ENCODE measurements around the gene FXYD3. TPM values are rescaled to one million over a fixed set of nuclear protein-coding genes. Genes with fewer than 3 reads are reported as not detected.

Gene FXYD3
- total and polyA plus RNA-seq, 4 donors: 130 to 467 (median 160) TPM

DNA sequence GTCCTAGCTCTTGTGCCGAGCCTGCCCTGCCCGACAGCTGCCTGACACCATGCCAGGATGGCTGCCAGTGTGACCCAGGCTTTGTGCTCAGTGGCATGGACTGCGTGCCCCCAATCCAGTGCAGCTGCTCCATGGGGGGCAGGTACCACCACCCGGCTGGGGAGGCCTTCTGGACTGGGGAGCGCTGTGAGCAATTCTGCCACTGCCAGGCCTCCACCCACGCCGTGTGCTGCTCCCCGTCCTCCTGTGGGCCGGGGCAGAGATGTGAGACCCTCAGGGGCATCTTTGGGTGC is 9.4 kb upstream of the FXYD3 start:
- H3K36me3 ChIP-seq (ENCODE audit: control insufficient read depth in 4 of 4, insufficient read depth in 4 of 4, low read length in 4 of 4): no peaks in the 10 kb centered on the region
- H3K9ac ChIP-seq (ENCODE audit: insufficient read depth in 1 of 2, low read length in 2 of 2): no peak overlapping the region
- peaks cover 0 to 4% (median 0%) of the 10 kb centered on the region in 5 donors for H3K4me1 ChIP-seq (ENCODE audit: control insufficient read depth in 5 of 5, insufficient read depth in 5 of 5, low read length in 5 of 5)
- DNase-seq (no peak), ATAC-seq (ENCODE audit: insufficient read depth, low FRiP score) (no peak)
- no peak overlapping the region for H3K27ac ChIP-seq (ENCODE audit: low read depth in 1 of 2, low read length in 1 of 2)
- WGBS, 2 donors: 89 to 95% methylated on average over 9 of the region's 9 CpGs
- TF ChIP-seq, protein P1, sequence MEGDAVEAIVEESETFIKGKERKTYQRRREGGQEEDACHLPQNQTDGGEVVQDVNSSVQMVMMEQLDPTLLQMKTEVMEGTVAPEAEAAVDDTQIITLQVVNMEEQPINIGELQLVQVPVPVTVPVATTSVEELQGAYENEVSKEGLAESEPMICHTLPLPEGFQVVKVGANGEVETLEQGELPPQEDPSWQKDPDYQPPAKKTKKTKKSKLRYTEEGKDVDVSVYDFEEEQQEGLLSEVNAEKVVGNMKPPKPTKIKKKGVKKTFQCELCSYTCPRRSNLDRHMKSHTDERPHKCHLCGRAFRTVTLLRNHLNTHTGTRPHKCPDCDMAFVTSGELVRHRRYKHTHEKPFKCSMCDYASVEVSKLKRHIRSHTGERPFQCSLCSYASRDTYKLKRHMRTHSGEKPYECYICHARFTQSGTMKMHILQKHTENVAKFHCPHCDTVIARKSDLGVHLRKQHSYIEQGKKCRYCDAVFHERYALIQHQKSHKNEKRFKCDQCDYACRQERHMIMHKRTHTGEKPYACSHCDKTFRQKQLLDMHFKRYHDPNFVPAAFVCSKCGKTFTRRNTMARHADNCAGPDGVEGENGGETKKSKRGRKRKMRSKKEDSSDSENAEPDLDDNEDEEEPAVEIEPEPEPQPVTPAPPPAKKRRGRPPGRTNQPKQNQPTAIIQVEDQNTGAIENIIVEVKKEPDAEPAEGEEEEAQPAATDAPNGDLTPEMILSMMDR (IDR thresholded peaks at IDR 0.05; ENCODE audit: control extremely low read depth, extremely low read depth): no peak
- H3K27me3 ChIP-seq (ENCODE audit: control insufficient read depth in 3 of 3, insufficient read depth in 3 of 3, low read length in 2 of 3): no peaks in the 10 kb centered on the region
- H3K9me3 ChIP-seq (ENCODE audit: control insufficient read depth in 4 of 4, insufficient read depth in 3 of 4, low read length in 3 of 4): no peaks in the 10 kb centered on the region
- H3K4me3 ChIP-seq: no peak overlapping the region

DNA sequence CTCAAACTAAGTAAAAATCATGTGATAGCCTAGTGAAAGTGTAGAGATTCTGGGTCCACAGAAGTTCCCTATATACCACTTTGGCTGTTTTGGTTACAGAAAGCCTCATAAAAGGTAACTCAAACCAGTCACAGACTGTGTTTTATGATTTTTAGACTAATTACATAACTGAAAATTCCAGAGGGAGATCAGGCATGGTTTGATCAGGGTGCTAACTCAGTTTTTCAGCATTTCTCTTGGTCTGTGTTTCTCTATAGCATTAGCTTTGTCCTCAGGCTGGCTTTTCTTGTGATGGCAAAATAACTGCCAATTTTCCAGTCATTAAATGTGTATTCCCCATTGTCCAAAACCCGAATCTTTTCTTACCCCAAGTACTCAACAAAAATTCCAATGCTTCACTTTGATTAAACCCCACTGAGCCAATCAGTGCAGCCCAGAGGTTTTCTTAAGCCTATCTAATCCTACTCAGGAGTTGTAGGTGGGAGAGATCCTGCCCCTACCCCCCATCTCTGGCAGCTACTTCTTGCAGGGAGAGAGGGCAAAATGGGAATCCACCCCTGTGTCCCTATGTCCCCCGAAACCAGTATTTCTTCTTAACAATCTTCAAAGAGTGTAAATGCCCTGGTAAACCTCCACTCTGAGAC is 8.6 kb upstream of the FXYD3 start:
- Histone ChIP-seq H3K9ac (ENCODE audit: insufficient read depth in 1 of 2, low read length in 2 of 2) (no peak overlapping the region), H3K27me3 (ENCODE audit: control insufficient read depth in 3 of 3, insufficient read depth in 3 of 3, low read length in 2 of 3) (no peaks in the 10 kb centered on the region), H3K36me3 (ENCODE audit: control insufficient read depth in 4 of 4, insufficient read depth in 4 of 4, low read length in 4 of 4) (no peaks in the 10 kb centered on the region), H3K4me1 (ENCODE audit: control insufficient read depth in 5 of 5, insufficient read depth in 5 of 5, low read length in 5 of 5) (peaks cover 0 to 4% (median 0%) of the 10 kb centered on the region in 5 donors), H3K4me3 (no peak overlapping the region), H3K27ac (ENCODE audit: low read depth in 1 of 2, low read length in 1 of 2) (no peak overlapping the region), H3K9me3 (ENCODE audit: control insufficient read depth in 4 of 4, insufficient read depth in 3 of 4, low read length in 3 of 4) (no peaks in the 10 kb centered on the region)
- TF ChIP-seq, protein P1 (IDR thresholded peaks at IDR 0.05; ENCODE audit: control extremely low read depth, extremely low read depth): no peak
- DNase-seq (no peak), ATAC-seq (ENCODE audit: insufficient read depth, low FRiP score) (no peak)
- 47 to 49% methylated on average over 2 of the region's 2 CpGs for whole genome bisulfite sequencing, 2 donors

DNA sequence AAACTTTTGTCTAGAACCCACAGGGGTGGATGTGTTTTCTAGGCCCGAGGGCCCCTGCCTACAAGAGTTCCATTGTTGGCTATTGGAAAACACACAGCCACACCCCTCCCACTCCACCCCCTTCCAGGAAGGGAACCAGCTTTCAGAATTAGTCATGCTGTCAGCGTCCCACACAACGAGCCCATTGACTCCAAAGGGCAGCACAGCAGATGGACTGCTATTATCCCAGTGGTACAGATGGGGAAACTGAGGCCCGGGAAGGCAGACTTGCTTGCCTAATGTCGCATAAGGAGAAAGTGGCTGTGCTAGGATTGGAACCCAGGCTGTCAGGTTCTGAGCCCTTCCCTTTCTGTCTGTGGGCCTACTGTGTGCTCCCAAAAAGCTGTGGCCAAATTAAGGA is 8.1 kb upstream of the FXYD3 start:
- Histone ChIP-seq H3K36me3 (ENCODE audit: control insufficient read depth in 4 of 4, insufficient read depth in 4 of 4, low read length in 4 of 4) (no peaks in the 10 kb centered on the region), H3K4me1 (ENCODE audit: control insufficient read depth in 5 of 5, insufficient read depth in 5 of 5, low read length in 5 of 5) (peaks cover 0 to 4% (median 0%) of the 10 kb centered on the region in 5 donors), H3K9ac (ENCODE audit: insufficient read depth in 1 of 2, low read length in 2 of 2) (no peak overlapping the region), H3K27ac (ENCODE audit: low read depth in 1 of 2, low read length in 1 of 2) (no peak overlapping the region), H3K9me3 (ENCODE audit: control insufficient read depth in 4 of 4, insufficient read depth in 3 of 4, low read length in 3 of 4) (no peaks in the 10 kb centered on the region), H3K27me3 (ENCODE audit: control insufficient read depth in 3 of 3, insufficient read depth in 3 of 3, low read length in 2 of 3) (no peaks in the 10 kb centered on the region), H3K4me3 (no peak overlapping the region)
- TF ChIP-seq, protein P1 (IDR thresholded peaks at IDR 0.05; ENCODE audit: control extremely low read depth, extremely low read depth): no peak
- DNase-seq (no peak), ATAC-seq (ENCODE audit: insufficient read depth, low FRiP score) (no peak)
- 34% methylated on average over 5 of the region's 5 CpGs for WGBS, 2 donors

DNA sequence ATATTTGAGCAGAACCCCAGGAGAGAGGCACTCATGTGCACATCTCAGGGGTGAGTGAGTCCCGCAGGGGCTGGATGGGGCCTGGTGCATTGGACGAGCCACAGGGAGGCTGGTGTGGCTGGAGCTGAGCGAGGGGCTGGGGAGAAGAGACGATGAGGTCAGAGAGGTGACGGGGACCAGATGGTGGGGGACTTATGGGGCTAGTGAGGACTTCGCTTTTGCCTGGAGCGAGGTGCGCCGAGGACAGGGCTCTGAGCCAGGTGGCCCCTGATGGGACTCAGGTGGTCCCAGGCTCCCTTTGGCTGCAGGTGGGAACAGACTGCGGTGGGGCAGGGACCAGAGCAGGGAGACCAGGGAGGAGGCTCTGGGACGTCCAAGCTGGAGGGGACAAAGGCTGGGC is 6.9 kb upstream of the FXYD3 start:
- 88 to 91% methylated on average over 11 of the region's 11 CpGs for WGBS, 2 donors
- ATAC-seq (ENCODE audit: insufficient read depth, low FRiP score) (no peak), DNase-seq (no peak)
- peaks cover 0 to 4% (median 0%) of the 10 kb centered on the region in 5 donors for H3K4me1 ChIP-seq (ENCODE audit: control insufficient read depth in 5 of 5, insufficient read depth in 5 of 5, low read length in 5 of 5)
- no peaks in the 10 kb centered on the region for H3K27me3 ChIP-seq (ENCODE audit: control insufficient read depth in 3 of 3, insufficient read depth in 3 of 3, low read length in 2 of 3)
- no peak overlapping the region for H3K9ac ChIP-seq (ENCODE audit: insufficient read depth in 1 of 2, low read length in 2 of 2)
- no peak overlapping the region for H3K4me3 ChIP-seq
- H3K9me3 ChIP-seq (ENCODE audit: control insufficient read depth in 4 of 4, insufficient read depth in 3 of 4, low read length in 3 of 4): no peaks in the 10 kb centered on the region
- H3K36me3 ChIP-seq (ENCODE audit: control insufficient read depth in 4 of 4, insufficient read depth in 4 of 4, low read length in 4 of 4): no peaks in the 10 kb centered on the region
- no peak overlapping the region for H3K27ac ChIP-seq (ENCODE audit: low read depth in 1 of 2, low read length in 1 of 2)
- TF ChIP-seq, protein P1 (IDR thresholded peaks at IDR 0.05; ENCODE audit: control extremely low read depth, extremely low read depth): no peak
